T-helper 2 cell (primary cell): ENCODE data around the gene OR2V2.
"Not testable (repeated sequence)": the region's sequence is repeated elsewhere in the genome, so short reads cannot be mapped to it uniquely, and the experiment has no call there.

Experiments
- DNase-seq, 5 experiments: peaks; one replicate each; pipeline versions ENCODE4 v3.0.0 to v3.0.0-alpha.2; 2012 to 2022

OR2V2 gene

GRCh38 chr5:181170237-181170825 lies 22.9 kb downstream of the OR2V2 start:
- no peak for DNase-seq

GRCh38 chr5:181170996-181171395 lies 23.6 kb downstream of the OR2V2 start:
- DNase-seq: no peak

- no peak for DNase-seq
Observed at GRCh38 chr5:181171782-181172181, 24.4 kb downstream of the OR2V2 start.

GRCh38 chr5:181173027-181173419 lies 25.6 kb downstream of the OR2V2 start:
- DNase-seq: peak in 1 of 5 experiments; percentile 74

GRCh38 chr5:181173420-181174342 lies 26.3 kb downstream of the OR2V2 start:
- DNase-seq: peak in 3 of 5 experiments; percentile 51 to 84 (median 56)

GRCh38 chr5:181176254-181176952 lies 29.0 kb downstream of the OR2V2 start:
- no peak for DNase-seq

- DNase-seq: not testable (repeated sequence)
Observed at GRCh38 chr5:181177559-181177958, 30.2 kb downstream of the OR2V2 start.

- DNase-seq: peak in 4 of 5 experiments; percentile 35 to 80 (median 59)
Observed at GRCh38 chr5:181181650-181182565, 34.5 kb downstream of the OR2V2 start.

- DNase-seq: no peak
Observed at GRCh38 chr5:181182651-181183050, 35.3 kb downstream of the OR2V2 start.

- DNase-seq: no peak
Observed at GRCh38 chr5:181184845-181185216, 37.4 kb downstream of the OR2V2 start.

- no peak for DNase-seq
Observed at GRCh38 chr5:181185560-181185959, 38.2 kb downstream of the OR2V2 start.

GRCh38 chr5:181186022-181186421 lies 38.6 kb downstream of the OR2V2 start:
- no peak for DNase-seq

- no peak for DNase-seq
Observed at GRCh38 chr5:181186986-181187499, 39.7 kb downstream of the OR2V2 start.

- DNase-seq: peak in 2 of 5 experiments; percentile 40 to 53
Observed at GRCh38 chr5:181187500-181188213, 40.3 kb downstream of the OR2V2 start.

GRCh38 chr5:181188700-181189362 lies 41.4 kb downstream of the OR2V2 start:
- peak in 4 of 5 experiments; percentile 65 to 81 (median 72) for DNase-seq

GRCh38 chr5:181189363-181189961 lies 42.1 kb downstream of the OR2V2 start:
- peak in 4 of 5 experiments; percentile 37 to 88 (median 52) for DNase-seq

GRCh38 chr5:181189962-181190710 lies 42.8 kb downstream of the OR2V2 start:
- DNase-seq: peak in 1 of 5 experiments; percentile 42

- peak in 3 of 5 experiments; percentile 25 to 63 (median 40) for DNase-seq
Observed at GRCh38 chr5:181190711-181191525, 43.5 kb downstream of the OR2V2 start.
